ENCODE data around the gene GALNTL6.
A peak's percentile ranks its signal among the peaks of the same experiment; 100 is the strongest.

The GALNTL6 gene

DNA sequence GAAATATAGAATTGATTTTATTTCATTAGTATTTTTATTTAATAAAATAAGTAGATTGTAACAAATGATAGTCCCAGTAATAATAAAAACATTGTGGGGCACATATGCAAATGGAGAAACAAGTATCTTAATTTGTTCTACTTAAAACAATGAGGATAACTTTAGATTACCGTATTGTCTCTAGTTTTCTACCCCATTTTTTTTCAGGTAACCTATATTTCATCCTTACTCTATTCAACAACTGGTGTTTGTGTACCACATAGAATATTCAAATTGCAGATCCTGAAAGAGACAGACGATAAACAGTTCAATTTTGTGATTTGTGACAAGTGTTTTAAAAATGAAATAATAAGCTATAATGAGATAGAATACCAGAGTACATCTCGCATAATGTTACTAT lies 671.8 kb downstream of the GALNTL6 start:
- H3K4me3 ChIP-seq (ENCODE audit: low read length), result no peak overlapping the region
- DNase-seq (ENCODE audit: low read depth), result no peak
- TF ChIP-seq, protein P1, sequence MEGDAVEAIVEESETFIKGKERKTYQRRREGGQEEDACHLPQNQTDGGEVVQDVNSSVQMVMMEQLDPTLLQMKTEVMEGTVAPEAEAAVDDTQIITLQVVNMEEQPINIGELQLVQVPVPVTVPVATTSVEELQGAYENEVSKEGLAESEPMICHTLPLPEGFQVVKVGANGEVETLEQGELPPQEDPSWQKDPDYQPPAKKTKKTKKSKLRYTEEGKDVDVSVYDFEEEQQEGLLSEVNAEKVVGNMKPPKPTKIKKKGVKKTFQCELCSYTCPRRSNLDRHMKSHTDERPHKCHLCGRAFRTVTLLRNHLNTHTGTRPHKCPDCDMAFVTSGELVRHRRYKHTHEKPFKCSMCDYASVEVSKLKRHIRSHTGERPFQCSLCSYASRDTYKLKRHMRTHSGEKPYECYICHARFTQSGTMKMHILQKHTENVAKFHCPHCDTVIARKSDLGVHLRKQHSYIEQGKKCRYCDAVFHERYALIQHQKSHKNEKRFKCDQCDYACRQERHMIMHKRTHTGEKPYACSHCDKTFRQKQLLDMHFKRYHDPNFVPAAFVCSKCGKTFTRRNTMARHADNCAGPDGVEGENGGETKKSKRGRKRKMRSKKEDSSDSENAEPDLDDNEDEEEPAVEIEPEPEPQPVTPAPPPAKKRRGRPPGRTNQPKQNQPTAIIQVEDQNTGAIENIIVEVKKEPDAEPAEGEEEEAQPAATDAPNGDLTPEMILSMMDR (conservative IDR thresholded peaks at IDR 0.05; ENCODE audit: low read depth, low read length), result no peak

DNA sequence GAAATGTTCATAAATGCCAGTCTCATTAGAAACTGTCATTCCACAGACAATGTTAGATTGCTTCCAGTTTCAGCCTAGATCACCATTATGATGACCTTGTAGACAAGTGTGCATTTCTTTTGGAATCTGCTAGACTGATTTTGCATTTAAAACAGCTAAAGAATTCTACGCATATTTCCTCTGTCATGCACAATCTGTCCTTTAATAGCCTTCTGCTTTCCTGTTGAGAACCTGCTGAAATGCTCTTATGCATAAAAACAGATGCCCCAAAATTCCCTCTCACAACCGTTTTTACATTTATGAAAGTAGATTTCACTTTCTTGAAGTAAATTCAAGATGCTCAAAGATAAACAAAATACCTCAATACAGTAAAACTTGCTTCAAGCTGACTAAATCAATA lies 673.3 kb downstream of the GALNTL6 start:
- TF ChIP-seq, protein P1 (conservative IDR thresholded peaks at IDR 0.05; ENCODE audit: low read depth, low read length), result no peak
- H3K4me3 ChIP-seq (ENCODE audit: low read length), result no peak overlapping the region
- no peak for DNase-seq (ENCODE audit: low read depth)

DNA sequence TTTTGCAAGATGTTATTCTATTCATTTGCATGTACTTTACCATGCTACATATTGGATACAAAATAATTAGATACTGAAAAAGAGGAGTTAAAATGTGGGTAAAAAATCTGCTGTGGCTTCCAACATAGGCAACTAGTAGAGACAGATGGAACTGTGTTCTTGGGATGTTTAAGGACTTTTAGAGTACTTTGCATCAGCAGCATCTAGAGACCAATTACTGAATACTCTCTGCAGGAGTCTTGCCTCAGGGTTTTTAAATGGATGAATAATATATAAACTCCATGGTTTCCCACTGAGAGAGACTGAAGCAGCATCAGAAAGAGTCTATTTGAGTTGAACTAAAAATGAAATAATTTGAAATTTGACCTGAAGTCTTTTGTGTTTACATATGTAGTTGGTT lies 676.7 kb downstream of the GALNTL6 start:
- DNase-seq (ENCODE audit: low read depth), result no peak
- TF ChIP-seq, protein P1 (conservative IDR thresholded peaks at IDR 0.05; ENCODE audit: low read depth, low read length), result no peak

DNA sequence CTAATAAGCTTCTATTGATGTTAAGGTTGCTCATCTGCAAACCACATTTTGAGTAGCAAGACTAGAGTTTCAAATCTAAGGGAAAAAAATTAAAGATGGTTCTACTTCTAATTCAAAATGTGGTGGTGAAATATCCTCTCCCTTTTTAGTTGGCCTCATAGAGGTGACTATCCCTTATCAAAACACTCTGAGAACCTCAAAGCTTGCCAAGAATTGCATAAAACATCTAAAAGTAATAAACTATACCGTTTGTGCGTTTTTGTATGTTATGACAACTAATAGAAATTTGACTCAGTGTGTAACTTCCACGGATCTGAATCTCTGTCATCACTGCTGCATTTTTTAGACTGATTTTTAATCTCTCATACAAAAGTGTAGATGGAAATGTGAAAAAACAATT lies 682.6 kb downstream of the GALNTL6 start:
- TF ChIP-seq, protein P1 (conservative IDR thresholded peaks at IDR 0.05; ENCODE audit: low read depth, low read length), result no peak

More for the DNA sequence above, 676.7 kb downstream of the GALNTL6 start:
- no peak overlapping the region for H3K4me3 ChIP-seq (ENCODE audit: low read length)

DNA sequence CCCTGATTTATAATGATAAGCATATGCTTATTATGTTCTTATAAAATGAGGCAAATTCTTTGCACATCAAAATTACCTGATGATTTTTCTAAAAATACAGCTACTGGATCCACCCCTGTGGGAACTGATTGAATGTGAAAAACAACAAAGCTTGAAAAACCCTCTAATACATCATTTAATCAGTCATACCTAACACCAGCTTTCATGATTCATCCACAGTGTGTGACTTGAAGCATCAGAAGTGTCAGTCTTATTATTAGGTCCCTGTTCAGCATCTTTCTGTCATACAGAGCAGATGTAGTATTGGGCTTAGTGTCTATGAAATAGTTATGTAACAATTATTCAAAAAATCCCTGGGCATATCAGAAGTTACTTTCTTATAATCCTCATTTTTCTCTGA lies 684.1 kb downstream of the GALNTL6 start:
- no peak overlapping the region for H3K4me3 ChIP-seq (ENCODE audit: low read length)
- no peak for DNase-seq (ENCODE audit: low read depth)
- TF ChIP-seq, protein P1 (conservative IDR thresholded peaks at IDR 0.05; ENCODE audit: low read depth, low read length), result no peak

More for the DNA sequence above, 682.6 kb downstream of the GALNTL6 start:
- H3K4me3 ChIP-seq (ENCODE audit: low read length), result no peak overlapping the region
- no peak for DNase-seq (ENCODE audit: low read depth)

DNA sequence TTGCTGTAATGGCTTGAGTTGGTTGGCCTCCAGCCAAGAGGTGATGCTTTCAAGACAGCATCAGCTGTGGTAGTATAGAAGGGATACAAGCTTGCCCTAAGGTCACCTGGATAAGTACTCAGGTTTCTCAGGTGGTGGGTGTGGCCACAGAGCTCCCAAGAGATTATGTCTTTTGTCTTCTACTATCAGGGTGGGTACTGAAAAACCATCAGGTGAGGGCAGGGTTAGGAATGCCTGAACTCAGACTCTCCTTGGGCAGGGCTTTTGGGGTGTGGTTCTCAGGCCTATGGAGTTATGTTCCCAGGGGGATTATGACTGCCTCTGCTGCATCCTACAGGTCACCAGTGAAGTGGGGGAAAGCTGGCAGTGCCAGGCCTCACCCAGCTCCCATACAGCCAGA lies 700.8 kb downstream of the GALNTL6 start:
- no peak overlapping the region for H3K4me3 ChIP-seq (ENCODE audit: low read length)
- TF ChIP-seq, protein P1 (conservative IDR thresholded peaks at IDR 0.05; ENCODE audit: low read depth, low read length), result no peak
- DNase-seq (ENCODE audit: low read depth), result peak; percentile 73

DNA sequence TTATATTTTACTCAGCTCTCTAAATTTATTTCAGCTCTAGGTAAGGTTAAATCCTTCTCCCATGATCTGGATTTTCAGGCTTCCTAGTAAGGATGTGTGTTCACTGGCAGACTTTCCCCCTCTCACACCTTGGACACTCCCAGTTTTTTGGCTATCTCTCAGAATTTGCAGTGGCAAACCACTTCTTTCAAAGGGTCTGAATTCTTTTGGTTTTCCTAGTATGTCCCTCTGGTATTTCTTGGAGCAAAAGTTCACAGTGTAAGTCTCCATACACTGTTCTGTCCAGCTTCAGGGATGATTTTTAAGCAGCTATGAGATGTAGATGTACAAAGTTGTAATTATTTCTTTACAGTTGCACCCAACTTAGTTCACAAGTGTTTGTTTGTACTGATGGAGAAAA lies 701.6 kb downstream of the GALNTL6 start:
- no peak for DNase-seq (ENCODE audit: low read depth)
- TF ChIP-seq, protein P1 (conservative IDR thresholded peaks at IDR 0.05; ENCODE audit: low read depth, low read length), result no peak
- no peak overlapping the region for H3K4me3 ChIP-seq (ENCODE audit: low read length)
